HG03558 (cell line): ENCODE data around the gene CTAGE8.
"Not testable (repeated sequence)": the region's sequence is repeated elsewhere in the genome, so short reads cannot be mapped to it uniquely, and the experiment has no call there.

Experiments used
- ATAC-seq: cut with Tn5 transposase; IDR thresholded peaks from one replicate; pipeline ENCODE4 v1.9.1; 2021; ENCODE audit warnings: moderate number of reproducible peaks; ENCODE audit not compliant: unreplicated experiment; ENCODE audit errors: extremely low read depth

The CTAGE8 gene

GRCh38 chr7:144259067-144259466 lies 10.0 kb downstream of the CTAGE8 start:
- ATAC-seq: not testable (repeated sequence)

GRCh38 chr7:144256112-144256511 lies 13.0 kb downstream of the CTAGE8 start:
- no peak for ATAC-seq

- no peak for ATAC-seq
Observed at GRCh38 chr7:144255471-144255897, 13.6 kb downstream of the CTAGE8 start.

GRCh38 chr7:144252307-144252706 lies 16.8 kb downstream of the CTAGE8 start:
- ATAC-seq: not testable (repeated sequence)

- not testable (repeated sequence) for ATAC-seq
Observed at GRCh38 chr7:144247674-144248330, 21.3 kb downstream of the CTAGE8 start.

- not testable (repeated sequence) for ATAC-seq
Observed at GRCh38 chr7:144246967-144247366, 22.1 kb downstream of the CTAGE8 start.

GRCh38 chr7:144245372-144245771 lies 23.7 kb downstream of the CTAGE8 start:
- ATAC-seq: not testable (repeated sequence)

GRCh38 chr7:144239365-144239764 lies 29.7 kb downstream of the CTAGE8 start, which contains the start of gene OR2A42:
OR2A42 (minus strand) TSS chr7:144239605; CDS start chr7:144232843, 6,762 bp downstream.
- not testable (repeated sequence) for ATAC-seq

- not testable (repeated sequence) for ATAC-seq
Observed at GRCh38 chr7:144238530-144239082, 30.5 kb downstream of the CTAGE8 start.

- ATAC-seq: not testable (repeated sequence)
Observed at GRCh38 chr7:144233039-144233438, 36.0 kb downstream of the CTAGE8 start.

GRCh38 chr7:144231027-144231426 lies 38.1 kb downstream of the CTAGE8 start:
- not testable (repeated sequence) for ATAC-seq

GRCh38 chr7:144228810-144229209 lies 40.3 kb downstream of the CTAGE8 start:
- not testable (repeated sequence) for ATAC-seq

GRCh38 chr7:144226866-144227265 lies 42.2 kb downstream of the CTAGE8 start:
- ATAC-seq: not testable (repeated sequence)

GRCh38 chr7:144223675-144224074 lies 45.4 kb downstream of the CTAGE8 start:
- not testable (repeated sequence) for ATAC-seq

- ATAC-seq: not testable (repeated sequence)
Observed at GRCh38 chr7:144220531-144220930, 48.6 kb downstream of the CTAGE8 start.

- not testable (repeated sequence) for ATAC-seq
Observed at GRCh38 chr7:144219149-144219548, 49.9 kb downstream of the CTAGE8 start.

- not testable (repeated sequence) for ATAC-seq
Observed at GRCh38 chr7:144218581-144218980, 50.5 kb downstream of the CTAGE8 start.

- not testable (repeated sequence) for ATAC-seq
Observed at GRCh38 chr7:144217200-144217599, 51.9 kb downstream of the CTAGE8 start.
